ENCODE measurements around the gene NRCAM.
A peak's percentile ranks its signal among the peaks of the same experiment; 100 is the strongest.

NRCAM gene

GRCh38 chr7:108457871-108458270, 1.6 kb upstream of the NRCAM start:
- DNase-seq: no peak

DNA sequence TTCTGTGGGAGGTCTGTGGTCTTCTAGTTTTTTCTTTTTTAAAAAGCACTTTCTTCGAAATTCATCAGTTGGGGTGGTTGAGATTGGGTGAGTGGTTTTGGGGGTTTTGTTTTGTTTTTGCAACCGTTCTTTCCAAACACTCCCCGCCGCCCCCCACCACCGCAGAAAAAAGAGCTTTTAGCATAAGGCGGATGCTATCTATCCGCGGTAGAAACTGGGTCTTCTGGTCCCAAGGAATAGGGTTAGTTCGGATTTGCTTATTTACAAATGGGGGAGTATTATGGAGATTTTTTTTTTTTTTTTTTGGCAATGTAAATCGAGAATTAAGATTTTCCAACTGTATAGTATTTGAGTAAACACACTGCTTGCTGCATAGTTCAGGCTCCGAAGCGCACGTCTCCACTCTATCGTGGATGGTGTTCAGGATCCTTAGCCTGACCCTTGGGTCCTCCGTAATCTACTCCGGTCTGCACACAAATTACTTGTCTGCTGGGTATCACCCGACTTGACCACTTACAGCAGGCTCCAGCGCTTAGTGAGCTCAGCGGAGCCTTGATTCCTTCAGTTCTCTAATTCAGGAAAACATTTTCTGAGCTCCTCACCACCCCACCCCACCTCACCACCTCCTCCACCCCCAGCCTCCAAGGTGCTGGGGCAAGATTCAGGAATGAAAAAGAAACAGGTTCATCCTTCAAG, 757 bp upstream of the NRCAM start:
- no peak for DNase-seq

- no peak for DNase-seq
Observed at GRCh38 chr7:108455551-108455997, 662 bp downstream of the NRCAM start.

DNA sequence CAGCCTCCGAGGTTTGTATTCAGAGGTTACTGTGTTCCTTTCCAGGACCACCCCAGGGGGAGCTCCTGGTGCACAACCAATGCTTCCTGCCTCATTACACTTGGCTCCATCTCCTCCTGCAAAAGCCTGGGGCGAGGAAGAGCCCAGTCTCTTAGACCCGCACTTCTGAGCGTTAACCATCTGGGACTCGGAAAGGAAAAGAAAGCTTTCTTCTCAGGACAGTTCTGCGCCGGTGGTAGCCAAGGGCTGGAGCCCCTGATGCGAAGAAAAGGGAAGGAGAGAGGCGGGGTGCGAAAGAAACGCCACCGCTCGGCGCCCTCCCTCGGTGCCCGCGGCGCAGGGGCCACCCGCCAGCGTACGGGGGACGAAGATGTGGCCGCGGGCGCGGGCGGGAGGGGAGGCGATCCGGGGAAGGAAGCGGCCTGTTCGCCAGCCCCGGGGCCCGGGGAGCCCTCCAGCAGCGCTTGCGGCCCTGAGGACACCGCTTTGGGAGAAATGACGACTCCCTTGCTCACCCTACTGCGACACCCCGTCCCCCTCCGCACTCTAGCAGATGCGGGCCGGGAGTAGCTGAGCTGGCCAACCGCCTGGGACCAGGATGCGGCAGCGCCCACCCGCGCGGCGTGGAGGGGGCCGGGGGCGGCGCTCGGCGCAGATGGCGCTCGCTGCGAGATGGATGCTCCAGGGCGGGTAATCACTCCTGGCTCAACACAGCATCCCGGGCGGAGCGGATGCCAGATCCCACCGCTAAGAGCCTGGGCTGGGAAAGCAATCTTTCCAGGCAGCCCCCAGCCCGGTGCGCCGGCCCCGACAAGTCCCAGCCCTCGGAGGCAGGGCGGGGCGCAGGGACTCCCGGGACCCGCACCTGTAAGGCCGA, 1.3 kb downstream of the NRCAM start:
- DNase-seq: peak in 1 of 2 experiments; percentile 9

DNA sequence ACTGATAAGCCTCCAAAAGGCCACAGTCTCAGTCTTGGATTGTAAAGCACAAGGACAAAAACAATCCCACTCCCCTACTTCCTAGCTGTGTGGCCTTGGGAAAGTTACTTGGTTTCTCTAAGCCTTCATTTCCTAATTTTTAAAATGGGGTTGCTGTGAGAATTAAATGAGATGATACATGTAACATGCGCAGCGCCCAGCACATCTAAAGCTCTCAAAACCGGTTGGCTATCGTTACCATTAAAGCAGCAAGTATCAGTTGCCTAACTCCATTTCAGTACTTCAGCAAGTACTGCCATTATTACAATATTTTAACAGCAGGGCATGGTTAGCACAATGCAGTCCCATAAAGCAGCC, 1.9 kb downstream of the NRCAM start:
- no peak for DNase-seq

DNA sequence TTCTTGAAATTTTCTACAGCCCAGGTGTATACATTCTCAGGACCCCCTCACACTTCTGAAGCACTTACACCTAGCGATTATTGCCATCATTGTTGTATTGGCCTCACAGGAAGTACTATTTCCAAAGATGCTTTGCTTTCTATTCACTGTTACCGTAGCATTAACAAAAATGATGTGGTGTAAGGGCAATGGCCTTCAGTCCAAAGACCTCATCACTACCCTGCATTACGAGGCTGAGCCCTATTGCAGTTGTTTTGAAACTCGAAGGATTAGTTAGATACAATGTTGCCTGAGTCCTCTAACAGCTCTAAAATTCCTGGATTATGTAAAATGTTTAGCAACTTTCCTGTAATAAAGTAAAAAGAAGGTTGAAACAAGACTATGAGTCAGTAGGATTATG, 2.9 kb downstream of the NRCAM start:
- DNase-seq: no peak

DNA sequence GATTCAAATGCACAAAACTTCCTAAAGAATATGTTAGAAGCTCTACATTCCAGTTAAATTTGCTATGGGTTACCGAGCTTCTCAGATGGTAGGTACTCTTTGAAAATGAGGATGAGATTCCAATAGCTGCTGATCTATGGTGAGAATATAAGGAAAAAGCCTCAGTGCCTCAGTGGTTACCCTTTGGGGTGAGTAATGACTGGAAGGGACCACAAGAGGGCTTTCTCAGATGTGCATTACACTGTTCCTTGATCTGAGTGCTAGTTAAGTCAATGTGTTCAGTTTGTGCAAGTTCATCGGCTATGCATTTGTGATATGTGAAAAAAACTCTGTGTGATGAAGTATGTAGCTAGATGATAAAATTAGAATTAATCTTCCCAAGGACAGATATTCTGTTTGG, 3.5 kb downstream of the NRCAM start:
- peak in 1 of 2 experiments; percentile 49 for DNase-seq

DNA sequence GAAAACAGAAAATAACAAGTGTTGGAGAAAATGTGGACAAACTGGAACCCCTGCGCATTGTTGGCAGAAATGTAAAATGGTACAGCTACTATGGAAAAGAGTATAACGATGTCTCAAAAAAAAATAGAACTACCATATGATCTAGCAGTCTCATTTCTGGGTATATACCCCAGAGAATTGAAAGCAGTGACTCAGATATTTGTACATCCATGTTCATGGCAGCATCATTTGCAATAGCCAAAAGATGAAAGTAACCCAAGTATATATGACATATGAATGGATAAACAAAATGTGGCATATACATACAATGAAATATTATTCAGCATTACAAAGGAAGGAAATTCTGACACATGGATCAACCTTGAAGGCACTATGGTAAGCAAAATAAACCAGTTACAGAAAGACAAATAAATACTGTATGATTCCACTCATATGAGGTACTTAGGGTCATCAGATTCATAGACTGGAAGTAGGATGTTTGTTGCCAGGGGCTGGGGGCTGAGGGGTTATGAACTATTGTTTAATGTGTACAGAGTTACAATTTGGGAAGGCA, 4.9 kb downstream of the NRCAM start:
- no peak for DNase-seq

DNA sequence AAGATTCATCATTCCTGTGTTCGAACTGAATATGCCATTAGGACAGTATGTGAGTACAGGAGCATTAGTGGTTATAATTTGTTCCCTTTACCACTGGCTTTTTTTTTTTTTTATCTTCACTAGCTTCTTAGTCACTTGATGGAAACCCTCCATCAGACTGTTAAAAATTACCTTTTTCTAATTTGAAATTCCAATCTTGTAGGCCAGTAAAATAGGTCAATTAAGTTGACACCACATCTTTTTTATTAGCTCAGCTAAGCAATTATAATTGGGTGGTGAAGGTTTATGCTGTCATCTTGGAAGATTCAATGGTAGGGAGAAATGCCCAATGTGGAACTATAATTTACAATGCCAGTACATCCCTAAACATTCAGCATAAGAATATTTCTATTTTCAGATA, 6.1 kb downstream of the NRCAM start:
- DNase-seq: no peak

DNA sequence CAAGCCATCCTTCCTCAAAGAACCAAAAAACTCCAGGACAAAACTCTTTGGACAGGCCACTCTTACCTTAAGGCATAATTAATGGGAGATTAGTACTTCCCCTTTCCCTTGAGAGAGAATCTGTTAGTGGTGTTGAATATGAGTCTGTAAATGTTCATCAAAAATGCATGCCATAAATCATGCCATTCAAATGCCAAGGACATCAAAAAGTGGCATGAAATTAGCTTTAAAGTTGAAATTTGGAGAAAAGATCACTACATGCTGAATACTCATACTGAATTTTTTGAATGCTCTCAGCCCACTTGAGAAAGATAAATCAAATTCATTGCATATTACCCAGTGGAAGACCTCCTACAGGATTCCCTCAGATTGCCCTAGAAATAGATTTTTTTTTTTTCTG, 6.7 kb downstream of the NRCAM start:
- DNase-seq: no peak

- no peak for DNase-seq
Observed at GRCh38 chr7:108448584-108449505, 7.4 kb downstream of the NRCAM start.

DNA sequence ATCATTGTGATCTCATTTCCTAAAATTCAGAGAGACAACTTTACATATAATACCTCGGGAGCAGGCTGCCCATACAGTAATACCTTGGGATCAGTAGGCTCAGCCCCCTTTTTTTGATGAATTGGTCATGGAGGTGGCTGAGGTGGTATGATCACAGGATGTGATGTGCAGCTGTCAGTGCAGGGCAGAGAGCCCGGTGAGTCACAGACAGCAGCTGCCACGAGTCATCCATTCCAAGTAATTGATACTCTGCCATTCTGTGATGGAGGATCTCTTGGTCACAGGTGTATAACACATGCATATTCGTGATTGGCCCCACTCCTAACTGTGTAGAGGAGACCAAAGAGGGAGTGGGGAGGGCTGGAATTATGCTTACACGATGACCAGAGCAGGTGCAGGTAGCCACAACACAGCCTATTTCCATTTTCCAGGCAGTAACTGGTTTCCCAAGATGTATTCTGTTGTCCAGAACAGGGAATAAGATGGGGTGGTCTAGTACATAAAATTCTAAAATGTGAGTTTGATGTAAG, 14.1 kb downstream of the NRCAM start:
- DNase-seq: no peak

GRCh38 chr7:108441392-108441955, 14.8 kb downstream of the NRCAM start:
- no peak for DNase-seq

- no peak for DNase-seq
Observed at GRCh38 chr7:108440613-108441012, 15.6 kb downstream of the NRCAM start.

DNA sequence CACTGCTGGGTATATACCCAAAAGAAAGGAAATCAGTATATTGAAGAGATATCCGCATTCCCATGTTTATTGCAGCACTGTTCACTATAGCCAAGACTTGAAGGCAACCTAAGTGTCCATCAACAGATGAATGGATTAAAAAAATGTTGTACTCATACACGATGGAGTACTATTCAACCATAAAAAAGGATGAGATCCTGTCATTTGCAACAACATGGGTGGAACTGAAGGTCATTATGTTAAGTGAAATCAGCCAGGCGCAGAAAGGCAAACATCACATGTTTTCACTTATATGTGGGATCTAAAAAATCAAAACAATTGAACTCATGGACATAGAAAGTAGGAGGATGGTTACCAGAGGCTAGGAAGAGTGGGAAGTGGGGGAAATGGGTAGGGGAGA, 19.3 kb downstream of the NRCAM start:
- no peak for DNase-seq

DNA sequence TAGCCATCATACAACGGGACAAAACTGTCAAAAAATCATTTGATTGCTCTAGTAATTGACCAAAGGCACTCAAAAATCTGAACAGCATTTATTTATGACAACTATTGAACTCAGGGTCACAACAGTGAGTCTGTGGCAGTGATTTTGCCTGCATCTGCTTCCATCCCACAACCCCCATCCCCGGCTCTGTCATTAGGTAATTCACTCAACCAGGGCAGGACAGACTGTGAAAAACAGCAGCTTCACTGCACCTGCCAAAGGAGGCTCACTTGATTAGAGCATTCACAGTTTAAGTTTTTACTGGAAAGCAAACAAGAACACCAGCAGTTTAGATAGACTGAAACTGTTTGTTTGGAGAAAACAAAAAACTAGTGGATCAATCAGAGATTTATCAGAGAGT, 22.2 kb downstream of the NRCAM start:
- DNase-seq: no peak

DNA sequence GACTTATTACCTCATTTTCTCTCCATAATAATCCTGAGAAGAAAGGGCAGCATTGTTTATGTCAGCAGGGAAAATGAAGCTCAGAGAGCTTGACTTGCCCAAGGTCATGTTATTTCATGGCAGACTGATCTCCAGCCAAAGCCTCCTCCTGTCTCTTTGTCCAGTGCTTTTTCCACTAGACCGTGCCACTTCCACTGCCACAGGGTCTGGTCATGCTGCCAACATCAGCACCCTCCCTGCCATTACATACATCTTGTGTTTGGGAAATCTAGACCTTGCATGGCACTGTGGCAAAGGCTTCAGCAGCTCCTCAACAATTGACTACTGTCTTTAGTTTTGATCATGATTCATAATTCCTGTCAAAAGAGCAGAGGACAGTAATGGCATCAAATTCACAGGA, 25.1 kb downstream of the NRCAM start:
- DNase-seq: no peak

- DNase-seq: no peak
Observed at GRCh38 chr7:108430664-108431063, 25.6 kb downstream of the NRCAM start.

DNA sequence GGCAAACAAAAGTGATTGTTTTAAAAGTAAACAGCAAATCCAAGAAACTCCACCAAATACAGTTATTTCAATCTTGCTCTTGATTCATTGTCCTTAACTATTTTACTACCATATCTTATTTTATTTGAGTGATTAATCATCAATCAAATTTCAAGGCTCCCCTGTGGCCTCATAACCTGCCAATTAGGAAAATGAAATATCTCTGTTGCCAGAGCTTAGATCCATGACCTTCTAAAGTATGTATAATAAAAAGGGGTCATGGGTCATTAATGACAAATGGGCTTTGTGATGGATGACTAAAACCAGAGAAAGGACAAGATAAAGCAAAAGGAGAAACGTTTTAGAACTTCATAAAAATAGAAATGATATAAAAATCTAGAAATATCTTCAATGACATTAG, 28.5 kb downstream of the NRCAM start:
- DNase-seq: no peak

DNA sequence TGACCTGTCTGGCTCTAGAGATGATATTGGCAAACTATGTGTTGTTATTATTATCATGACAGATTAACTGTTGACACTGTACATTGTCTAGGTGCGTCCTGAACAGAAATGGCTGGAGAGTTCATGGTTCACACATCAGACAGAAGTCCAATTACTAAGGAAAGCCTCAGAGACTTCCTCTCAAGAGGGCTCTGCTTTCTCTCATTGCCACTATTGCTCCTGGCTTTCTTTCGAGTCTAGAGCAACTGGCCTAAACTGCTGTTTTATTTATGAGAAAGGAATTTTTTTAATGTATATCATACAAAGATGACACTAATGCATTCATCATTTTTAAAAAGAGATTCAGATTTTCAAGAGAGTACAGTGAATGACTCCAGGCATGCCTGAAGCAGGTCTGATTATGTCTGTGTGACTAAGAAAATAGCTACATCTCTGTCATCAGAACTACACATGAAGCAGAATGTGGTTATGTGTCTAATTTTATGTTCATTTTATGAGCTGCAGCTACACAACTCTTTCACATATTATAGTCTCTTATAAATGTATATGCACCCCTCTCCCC, 30.4 kb downstream of the NRCAM start:
- no peak for DNase-seq

DNA sequence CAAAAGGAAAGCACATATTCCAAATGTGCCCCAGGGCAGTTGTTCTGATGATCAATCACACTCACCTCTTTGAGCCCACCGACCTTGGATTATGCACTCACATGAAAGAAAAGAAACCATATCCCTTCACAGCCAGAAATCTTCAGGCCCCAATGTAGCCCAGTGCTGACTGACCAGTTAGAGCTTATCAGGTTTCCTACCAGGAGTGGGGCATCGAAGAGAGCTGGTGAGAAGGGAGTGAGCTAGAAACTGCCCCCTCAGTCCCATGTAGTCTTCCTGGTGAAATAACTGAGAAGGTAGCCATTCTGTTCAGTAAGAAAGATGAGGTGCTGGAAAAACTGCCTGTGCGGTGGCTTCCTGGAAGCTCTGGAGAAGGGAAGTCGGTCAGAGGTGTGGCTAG, 32.2 kb downstream of the NRCAM start:
- no peak for DNase-seq
